HG03097 (cell line): ENCODE data around the gene PTK7.
"Not testable (repeated sequence)": the region's sequence is repeated elsewhere in the genome, so short reads cannot be mapped to it uniquely, and the experiment has no call there.

Source experiments
- ATAC-seq: cut with Tn5 transposase; IDR thresholded peaks from one replicate; pipeline ENCODE4 v1.9.1; 2021; ENCODE audit not compliant: unreplicated experiment, low FRiP score

The PTK7 gene

GRCh38 chr6:43053545-43054205 is 22.4 kb upstream of the PTK7 start, which contains the start of gene CUL7:
Gene CUL7, minus strand, starts transcription at chr6:43053851. Its CDS starts 1,063 bp downstream, at chr6:43052788.
- peak; percentile 75 for ATAC-seq

DNA sequence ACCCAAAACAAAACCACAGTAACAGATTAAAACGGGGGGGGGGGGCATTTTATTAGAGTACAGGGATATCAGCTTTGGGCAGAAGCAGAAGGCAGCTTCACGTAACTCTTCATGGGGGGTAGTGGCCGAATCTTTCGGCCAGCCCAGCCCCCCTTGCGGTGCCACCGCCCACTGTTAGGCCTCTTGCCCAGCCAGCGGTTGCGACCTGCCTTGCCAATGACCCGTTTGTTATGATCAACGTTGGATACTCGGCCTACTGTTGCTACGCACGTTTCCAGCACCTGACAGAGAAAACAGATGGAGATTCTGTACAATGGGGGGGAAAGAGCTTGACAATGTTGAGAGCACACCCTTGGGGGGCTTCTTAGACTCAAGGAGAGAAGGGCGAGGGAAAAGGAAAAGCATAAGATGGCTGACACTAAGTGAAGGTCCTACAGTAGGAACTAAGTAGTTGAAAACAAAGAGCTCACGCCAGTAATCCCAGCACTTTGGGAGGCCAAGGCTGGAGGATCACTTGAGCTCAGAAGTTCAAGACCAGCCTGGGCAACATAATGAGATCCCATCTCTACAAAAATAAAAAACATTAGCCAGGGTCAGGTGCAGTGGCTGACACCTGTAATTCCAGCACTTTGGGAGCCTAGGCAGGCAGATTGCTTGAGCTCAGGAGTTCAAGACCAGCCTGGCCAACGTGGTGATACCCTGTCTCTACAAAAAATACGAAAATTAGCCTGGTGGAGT is 21.7 kb upstream of the PTK7 start:
- no peak for ATAC-seq

DNA sequence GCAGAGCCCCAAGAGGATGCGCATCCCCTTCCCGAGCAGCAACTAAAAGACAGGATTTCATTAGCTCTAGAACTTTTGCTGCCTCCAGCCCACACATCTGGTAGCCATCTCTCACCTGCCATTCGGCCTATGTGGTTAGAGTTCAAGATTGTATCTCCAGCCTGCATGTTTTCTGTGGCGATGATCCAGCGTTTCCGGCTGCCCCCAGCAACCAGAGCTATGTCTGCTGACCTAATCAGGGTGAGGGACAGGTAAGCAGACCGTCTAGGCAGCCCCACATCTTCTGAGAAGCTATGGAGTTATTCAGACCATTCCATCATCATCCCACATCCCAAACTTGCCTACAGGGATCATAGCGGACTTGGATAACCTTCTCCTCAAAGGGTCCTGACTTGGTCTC is 20.1 kb upstream of the PTK7 start:
- no peak for ATAC-seq

DNA sequence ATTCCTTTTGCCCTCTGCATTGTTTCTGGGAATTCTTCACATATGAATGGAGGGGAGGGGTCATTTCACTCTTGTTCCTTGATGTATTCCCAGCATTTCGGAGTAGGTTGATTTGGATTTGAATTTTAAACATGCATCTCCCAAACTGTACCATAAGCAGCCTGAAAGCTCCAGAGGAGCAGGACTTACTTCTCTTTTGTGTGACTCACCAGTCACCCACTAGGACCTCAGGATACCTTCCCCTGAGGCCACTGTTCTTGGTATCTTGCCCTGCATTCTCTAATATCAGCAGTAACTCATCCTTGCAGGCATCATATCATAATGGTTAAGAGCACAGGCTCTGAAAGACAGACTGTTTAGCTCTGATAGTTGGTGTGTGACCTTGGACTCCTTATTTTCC is 17.6 kb upstream of the PTK7 start:
- ATAC-seq, result no peak

DNA sequence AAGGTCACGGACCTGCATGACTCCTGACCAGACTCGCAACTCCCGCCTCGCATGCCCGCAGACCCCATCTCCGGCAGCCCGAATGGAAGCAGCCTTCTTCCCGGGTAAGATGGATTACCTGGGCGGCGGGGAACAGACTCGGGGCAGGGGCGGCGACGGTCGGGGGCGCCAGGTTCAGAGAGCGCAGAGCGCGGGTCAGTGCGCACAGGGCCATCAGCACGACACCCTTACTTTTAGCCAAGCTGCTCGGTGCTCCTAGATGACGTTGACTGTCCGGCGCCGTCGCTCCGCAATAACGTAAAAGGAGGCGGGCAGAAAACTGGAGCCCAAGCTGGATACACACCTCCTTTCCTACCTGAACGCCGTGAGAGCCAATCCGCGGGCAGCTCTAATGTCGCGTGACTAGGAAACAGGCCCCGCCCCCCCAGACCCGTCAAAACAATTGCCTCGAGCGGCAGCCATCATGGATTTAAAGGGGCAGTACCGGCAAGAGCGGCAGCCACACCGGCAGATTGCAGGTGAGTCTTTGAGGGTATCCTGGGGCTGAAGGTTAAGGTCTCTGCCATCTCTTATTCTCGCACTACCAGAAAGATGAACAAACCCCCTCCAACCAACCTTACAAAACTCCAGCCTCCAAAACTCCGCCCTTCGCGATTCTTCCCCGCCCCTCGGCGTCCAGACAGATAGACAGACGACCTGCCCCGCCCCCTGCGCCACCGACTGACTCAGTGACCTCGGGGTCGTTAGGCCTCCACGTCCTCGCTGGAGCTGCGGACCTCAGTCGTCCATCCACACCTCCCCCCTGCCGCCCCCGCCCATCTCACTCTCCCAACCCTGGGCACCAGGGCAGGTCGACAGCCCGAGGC is 16.7 kb upstream of the PTK7 start, which contains the start of the genes KLC4 and MRPL2:
Gene KLC4 (plus strand): TSS at position 464 of the 866 bp plus-strand sequence. CDS start 1,705 bp downstream, outside the sequence.
Gene MRPL2 (minus strand): TSS at position 267 of the 866 bp plus-strand sequence. CDS start 53 bp downstream, at position 214.
- ATAC-seq, result peak; percentile 87

DNA sequence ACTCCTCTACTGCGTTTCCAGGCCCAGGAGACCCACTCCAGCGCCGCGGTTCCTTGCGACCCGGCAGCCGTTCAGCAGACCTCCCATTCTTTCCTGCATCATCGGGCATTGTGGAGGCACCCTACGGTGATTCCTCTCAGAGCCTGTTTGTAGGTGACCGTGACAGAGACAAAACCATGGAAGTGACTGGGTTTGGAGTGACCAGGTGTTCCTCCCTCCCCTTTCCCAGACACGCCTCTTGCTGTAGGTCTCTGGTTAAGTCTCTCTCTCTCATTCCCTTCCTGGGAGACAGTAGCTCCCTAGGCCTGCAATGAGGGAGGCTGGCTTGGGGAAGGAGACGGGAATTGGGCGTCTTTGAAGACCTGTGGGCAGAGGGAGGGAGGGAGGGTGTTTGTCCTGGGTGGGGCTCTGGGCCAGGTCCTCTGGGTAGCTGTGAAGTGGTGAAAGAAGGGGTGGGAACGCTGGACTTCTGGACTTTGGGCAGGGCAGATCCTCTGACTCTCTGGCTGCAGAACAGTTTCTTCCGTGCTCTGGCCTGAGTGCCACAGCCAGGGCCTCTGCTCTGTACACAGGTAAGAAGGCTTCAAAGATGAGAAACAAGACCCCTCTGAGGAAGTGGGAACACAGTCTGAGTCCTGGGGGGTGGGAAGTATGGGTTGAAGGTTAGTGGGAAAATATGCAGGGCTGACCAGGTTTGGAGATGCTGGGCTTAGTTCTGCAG is 15.9 kb upstream of the PTK7 start:
- ATAC-seq, result no peak

- no peak for ATAC-seq
Measured at GRCh38 chr6:43060755-43061633, 15.1 kb upstream of the PTK7 start.

- no peak for ATAC-seq
Measured at GRCh38 chr6:43061861-43062260, 14.3 kb upstream of the PTK7 start.

DNA sequence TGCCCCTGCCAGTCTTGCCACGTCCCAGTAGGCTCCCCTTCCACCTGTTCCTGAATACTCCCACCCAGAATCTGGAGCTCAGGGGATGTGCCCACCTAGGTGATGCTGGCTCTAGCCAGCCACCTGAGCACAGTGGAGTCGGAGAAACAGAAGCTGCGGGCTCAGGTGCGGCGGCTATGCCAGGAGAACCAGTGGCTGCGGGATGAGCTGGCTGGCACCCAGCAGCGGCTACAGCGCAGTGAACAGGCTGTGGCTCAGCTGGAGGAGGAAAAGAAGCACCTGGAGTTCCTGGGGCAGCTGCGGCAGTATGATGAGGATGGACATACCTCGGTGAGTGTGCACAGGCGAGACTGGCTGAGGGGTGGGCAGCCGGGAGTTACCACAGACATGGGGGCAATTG is 13.3 kb upstream of the PTK7 start:
- ATAC-seq, result no peak

DNA sequence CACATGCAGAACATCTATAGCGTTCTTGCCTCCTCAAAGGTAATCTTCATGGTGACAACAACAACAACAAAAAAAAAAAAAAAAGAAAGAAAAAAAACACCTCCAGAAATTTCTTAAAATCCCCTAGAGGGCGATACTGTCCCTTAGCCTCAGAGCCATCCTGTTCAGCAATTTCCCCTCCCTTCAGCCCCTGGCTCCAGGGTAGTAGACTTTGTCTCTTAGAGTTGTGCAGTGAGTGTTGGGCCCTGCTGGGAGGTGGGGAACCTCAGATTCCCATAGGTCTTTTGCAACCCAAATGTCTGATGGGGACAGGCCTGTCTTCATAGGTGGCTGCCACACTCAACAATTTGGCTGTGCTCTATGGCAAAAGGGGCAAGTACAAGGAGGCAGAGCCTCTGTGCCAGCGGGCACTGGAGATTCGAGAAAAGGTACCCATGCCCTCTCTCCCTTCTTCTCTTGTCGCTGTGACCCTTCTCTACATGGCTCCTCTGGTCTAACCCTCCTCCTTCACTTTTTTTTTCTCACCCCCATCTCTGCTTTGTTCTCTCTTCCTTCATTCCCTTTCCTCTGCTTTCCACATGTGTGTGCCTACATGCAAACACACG is 6.0 kb upstream of the PTK7 start:
- no peak for ATAC-seq

DNA sequence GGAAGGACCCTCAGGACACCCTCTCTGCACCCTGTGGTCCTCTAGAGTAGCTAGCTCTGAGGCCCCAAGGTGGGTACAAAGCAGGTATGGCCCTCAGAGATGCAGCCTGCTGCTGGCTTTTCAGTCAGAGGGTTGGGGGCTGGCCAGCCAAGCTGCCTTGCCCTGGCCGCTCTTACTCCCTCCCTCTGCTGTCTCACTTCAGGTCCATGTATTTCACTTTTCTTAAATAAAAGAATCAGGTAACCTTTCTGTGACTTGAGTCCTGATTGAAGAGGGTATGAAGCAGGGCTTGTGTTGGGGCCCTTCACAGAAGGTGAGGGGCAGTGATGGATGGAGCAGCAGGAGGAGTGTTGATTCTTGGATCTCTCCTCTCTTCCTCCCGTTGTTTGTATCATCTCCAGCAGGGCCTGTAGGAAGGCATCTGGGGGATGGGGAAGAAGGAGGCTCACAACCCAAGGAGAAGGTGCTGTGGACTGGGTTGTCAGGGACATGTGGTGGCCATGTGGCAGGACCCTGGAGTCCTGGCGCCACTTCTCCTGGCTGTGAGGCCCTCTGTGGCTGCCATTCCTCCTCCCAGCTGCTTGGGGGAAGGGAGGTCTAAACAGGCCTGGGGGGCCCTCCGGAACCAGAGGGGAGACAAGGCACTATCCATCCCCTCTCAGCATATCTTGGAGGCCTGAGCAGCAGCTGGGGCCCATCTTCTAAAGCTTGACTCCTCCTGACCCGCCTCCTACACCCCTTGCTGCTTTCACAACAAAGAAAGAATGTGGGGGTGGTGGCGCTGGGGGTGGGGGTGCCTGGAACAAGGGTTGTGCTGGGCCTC is 1.1 kb upstream of the PTK7 start:
- ATAC-seq, result no peak

DNA sequence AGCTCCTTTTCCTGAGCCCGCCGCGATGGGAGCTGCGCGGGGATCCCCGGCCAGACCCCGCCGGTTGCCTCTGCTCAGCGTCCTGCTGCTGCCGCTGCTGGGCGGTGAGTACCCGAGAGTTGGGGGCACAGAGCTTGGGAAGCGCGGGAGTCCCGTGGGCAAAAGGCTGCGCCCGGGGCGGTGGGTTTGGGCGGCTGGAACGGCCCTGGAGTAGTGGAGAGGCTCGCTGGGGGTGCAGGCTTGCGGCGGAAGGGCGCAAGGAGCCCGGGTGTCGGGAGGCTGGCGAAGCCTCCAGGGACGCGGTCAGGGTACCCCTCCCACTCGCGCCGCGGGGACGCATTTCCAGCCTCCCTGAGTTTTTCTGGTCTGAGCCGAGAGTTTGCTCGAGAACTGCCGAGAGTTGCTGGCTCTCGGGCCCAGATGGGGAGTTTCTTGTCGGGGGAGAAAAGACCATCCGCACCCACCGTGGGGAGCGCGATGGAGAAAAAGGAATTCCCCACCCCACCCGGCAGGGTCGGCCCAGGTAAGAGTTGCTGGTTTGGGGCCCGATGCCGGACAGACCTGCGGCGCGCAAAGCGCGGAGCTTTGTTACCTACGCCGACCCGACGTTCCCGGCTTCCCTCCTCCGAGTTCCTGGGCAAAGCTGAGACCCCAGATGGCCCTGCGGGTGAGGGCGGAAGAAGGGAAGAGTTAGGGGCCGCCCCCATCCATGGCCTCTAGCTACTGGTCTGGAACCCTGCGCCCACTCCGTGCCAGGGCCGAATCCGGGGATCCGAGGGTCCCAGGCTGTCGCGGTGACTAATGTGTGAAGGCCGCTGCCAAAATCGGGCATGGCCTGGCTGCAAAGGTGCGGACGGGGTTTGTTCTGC is 584 bp downstream of the PTK7 start:
- no peak for ATAC-seq

GRCh38 chr6:43077333-43077809 is 1.3 kb downstream of the PTK7 start:
- ATAC-seq, result no peak

DNA sequence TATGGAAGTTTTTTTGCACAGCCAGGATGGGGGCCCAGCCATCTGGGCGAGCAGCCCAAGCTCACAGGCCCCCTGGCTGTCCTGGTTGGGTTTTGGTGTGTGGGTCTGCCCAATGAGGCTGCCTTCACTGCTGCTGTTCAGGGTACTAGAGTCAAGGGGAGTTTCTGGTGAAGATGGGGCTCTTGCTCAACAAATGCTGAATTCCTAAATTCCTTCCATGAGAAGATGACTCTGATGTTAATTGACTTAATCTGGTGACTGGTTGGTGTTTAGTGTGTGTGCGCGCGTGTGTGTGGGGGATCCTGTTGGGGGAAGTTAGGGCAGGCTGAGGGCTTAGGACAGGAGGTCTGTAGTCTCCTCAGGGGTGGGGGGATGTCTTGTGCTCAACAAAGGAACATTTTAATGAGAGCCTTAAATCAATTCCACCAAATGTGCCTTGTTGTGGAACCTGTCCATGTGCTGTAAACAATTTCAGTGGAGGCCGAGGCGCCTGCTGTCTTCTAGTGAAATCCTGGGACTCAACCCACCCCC is 1.9 kb downstream of the PTK7 start:
- no peak for ATAC-seq

- no peak for ATAC-seq
Measured at GRCh38 chr6:43078691-43079090, 2.6 kb downstream of the PTK7 start.

- ATAC-seq, result no peak
Measured at GRCh38 chr6:43081043-43081442, 4.9 kb downstream of the PTK7 start.

DNA sequence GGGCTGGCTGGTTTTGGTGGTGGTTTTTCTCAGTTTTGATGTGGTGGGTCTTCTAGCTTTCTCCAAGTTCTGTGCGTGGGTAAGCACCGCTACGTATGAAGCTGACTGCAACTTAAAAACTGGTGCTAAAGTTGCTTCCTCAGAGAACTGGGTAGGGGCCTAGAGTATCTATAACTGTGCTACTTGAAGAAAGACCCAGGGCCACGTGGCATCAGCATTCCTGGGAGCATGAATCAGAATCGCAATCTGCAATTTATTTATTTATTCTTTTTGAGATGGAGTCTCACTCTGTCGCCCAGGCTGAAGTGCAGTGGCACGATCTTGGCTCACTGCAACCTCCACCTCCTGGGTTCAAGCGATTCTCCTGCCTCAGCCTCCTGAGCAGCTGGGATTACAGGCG is 5.8 kb downstream of the PTK7 start:
- ATAC-seq, result not testable (repeated sequence)
